Chondrocyte (in vitro differentiated cells): Measurements from ENCODE around the gene EFCC1. TPM values are rescaled to one million over a fixed set of nuclear protein-coding genes. Genes with fewer than 3 reads are reported as not detected.

ENCODE experiments used
- DNase-seq: peaks from one replicate; pipeline ENCODE4 v3.0.0; 2021; ENCODE audit warnings: mixed read lengths, low spot score
- H3K27ac Mint-ChIP-seq: one replicate; pipeline ENCODE4 v1.8.0; 2021; ENCODE audit warnings: mild to moderate bottlenecking, moderate library complexity, mixed read lengths; ENCODE audit not compliant: unreplicated experiment
- H3K27me3 Mint-ChIP-seq: 2 replicates; pipeline ENCODE4 v1.8.0; 2021; ENCODE audit warnings: low read depth, mixed read lengths
- H3K36me3 Mint-ChIP-seq: 2 replicates; pipeline ENCODE4 v1.8.0; 2021; ENCODE audit warnings: low read depth, mixed read lengths
- H3K4me1 Mint-ChIP-seq: 2 replicates; pipeline ENCODE4 v1.8.0; 2021; ENCODE audit warnings: low read depth, mild to moderate bottlenecking, mixed read lengths
- H3K4me3 Mint-ChIP-seq: one replicate; pipeline ENCODE4 v1.8.0; 2021; ENCODE audit warnings: mild to moderate bottlenecking, moderate library complexity, mixed read lengths; ENCODE audit not compliant: unreplicated experiment
- H3K9me3 Mint-ChIP-seq: 2 replicates; pipeline ENCODE4 v1.8.0; 2021; ENCODE audit warnings: low read depth, mixed read lengths
- total RNA-seq: library from RNA; stranded (reverse); gene quantifications from 3 replicates; pipeline ENCODE4 v1.2.1, GENCODE V29; 2021
- TF ChIP-seq, protein P1 (sequence below): fragments of 200-600 bp; sonication (generic); IDR thresholded peaks from 2 replicates; pipeline ENCODE4 v1.5.0; 2021; ENCODE audit warnings: antibody characterized with exemption, mild to moderate bottlenecking, moderate library complexity

The EFCC1 gene
- total RNA-seq, 1 donor from 2014 or later = not detected

DNA sequence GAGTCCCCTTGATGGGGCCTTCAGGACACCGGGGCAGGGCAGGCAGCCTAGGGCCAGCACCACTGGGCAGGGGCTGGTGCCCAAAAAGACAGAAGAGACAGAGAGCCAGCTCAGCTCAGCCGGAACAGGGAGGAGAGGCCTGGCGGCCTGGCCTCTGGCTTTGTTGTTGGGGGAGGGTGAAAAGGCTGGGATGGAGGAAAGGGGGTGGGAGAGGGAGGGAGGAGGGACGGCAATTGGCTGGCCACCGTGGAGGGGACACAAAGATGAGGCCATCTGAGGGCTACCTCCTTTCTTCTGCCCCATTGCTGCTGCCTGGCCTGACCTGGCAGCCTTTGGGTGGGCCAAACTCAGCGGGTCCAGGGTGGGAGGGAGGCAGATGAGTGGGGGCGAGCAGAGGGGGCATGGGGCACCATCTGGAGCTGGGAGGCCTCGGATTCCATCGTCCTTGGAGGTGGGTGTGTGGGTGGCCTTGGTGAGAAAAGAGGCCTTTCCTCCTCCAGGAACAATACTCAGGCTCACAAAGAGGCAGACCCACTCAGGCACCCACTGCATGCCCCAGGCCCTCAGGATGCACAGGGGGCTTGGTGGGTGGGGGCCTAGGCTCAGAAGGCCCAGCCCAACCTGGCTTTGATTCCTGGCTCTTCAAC is 9.3 kb downstream of the EFCC1 start:
- peaks cover 9% of the 10 kb centered on the region for H3K27me3 Mint-ChIP-seq
- H3K27ac Mint-ChIP-seq = no peak overlapping the region
- peaks cover 4% of the 10 kb centered on the region for H3K4me1 Mint-ChIP-seq
- TF ChIP-seq, protein P1, sequence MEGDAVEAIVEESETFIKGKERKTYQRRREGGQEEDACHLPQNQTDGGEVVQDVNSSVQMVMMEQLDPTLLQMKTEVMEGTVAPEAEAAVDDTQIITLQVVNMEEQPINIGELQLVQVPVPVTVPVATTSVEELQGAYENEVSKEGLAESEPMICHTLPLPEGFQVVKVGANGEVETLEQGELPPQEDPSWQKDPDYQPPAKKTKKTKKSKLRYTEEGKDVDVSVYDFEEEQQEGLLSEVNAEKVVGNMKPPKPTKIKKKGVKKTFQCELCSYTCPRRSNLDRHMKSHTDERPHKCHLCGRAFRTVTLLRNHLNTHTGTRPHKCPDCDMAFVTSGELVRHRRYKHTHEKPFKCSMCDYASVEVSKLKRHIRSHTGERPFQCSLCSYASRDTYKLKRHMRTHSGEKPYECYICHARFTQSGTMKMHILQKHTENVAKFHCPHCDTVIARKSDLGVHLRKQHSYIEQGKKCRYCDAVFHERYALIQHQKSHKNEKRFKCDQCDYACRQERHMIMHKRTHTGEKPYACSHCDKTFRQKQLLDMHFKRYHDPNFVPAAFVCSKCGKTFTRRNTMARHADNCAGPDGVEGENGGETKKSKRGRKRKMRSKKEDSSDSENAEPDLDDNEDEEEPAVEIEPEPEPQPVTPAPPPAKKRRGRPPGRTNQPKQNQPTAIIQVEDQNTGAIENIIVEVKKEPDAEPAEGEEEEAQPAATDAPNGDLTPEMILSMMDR = no peak
- H3K36me3 Mint-ChIP-seq = no peaks in the 10 kb centered on the region
- DNase-seq = no peak
- H3K4me3 Mint-ChIP-seq = no peak overlapping the region
- no peaks in the 10 kb centered on the region for H3K9me3 Mint-ChIP-seq

DNA sequence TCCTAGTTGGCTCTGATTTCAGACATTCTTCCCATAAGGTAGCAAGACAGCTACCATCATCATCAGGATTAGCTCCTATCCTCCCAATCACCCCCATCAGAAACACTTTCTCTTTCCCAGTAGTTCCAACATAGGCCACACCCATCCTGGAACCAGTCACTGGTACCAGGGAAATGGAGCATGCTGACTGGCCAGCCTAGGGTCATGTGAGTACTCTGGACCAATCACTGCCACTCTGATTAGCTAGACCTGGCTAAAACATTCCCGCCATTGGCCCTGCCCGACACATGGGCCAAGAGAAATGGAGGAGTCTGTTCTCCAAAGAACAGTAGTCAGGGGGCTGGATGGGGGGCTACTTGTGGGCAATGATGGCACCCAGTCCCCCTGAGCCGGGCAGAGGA is 12.4 kb downstream of the EFCC1 start:
- peaks cover 3% of the 10 kb centered on the region for H3K27me3 Mint-ChIP-seq

DNA sequence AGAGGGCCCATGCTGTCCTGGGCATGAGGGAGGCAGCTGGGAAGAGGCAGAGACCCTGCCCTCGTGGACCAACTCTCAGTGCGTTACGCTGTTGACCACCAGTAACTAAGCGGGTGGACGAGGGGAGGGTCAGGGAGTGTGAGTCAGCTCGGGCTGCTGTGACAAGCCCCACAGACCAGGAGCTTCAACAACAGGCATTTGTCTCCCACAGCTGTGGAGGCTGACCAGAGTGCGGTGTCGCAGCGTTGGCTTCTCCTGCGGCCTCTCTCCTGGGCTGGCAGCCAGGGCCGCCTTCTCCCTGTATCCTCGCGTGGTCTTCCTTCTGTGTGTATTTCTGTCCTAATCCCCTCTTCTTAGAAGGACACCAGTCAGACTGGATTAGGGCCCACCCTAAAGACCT is 13.0 kb downstream of the EFCC1 start:
- H3K9me3 Mint-ChIP-seq = no peaks in the 10 kb centered on the region

More for the DNA sequence above, 12.4 kb downstream of the EFCC1 start:
- H3K9me3 Mint-ChIP-seq = no peaks in the 10 kb centered on the region
- no peak overlapping the region for H3K27ac Mint-ChIP-seq
- no peak overlapping the region for H3K4me3 Mint-ChIP-seq
- DNase-seq = no peak
- H3K36me3 Mint-ChIP-seq = no peaks in the 10 kb centered on the region
- TF ChIP-seq, protein P1 = no peak
- H3K4me1 Mint-ChIP-seq = peaks cover 5% of the 10 kb centered on the region

DNA sequence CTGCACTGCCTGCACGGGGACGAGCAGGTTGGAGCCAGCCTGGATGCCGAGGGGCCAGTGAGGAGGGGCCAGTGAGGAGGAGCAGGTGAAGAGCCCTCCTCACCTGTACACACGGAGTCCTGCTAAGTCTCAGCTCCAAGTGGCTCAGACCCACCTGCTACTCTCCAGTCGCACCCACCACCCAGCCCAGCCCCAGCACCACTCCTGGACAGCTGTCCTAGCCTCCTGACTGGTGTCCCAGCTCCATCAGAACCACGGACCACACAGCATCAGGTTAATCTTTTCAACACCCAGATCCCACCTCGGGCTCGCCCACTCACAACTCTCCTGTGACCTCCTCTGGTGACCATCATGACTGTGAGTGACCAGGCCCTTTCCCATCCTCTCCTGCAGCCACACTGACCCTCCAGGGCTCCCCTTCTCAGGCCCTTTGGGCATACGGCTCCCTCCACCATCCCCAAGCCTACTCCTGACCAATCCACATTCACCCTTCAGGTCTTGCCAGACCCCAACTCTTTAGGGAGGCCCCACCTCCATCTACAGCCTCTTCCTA is 13.8 kb downstream of the EFCC1 start:
- TF ChIP-seq, protein P1 = no peak
- H3K4me3 Mint-ChIP-seq = no peak overlapping the region
- DNase-seq = no peak
- peaks cover 5% of the 10 kb centered on the region for H3K4me1 Mint-ChIP-seq
- no peaks in the 10 kb centered on the region for H3K9me3 Mint-ChIP-seq
- peaks cover 5% of the 10 kb centered on the region for H3K27me3 Mint-ChIP-seq
- no peaks in the 10 kb centered on the region for H3K36me3 Mint-ChIP-seq
- H3K27ac Mint-ChIP-seq = no peak overlapping the region

More for the DNA sequence above, 13.0 kb downstream of the EFCC1 start:
- TF ChIP-seq, protein P1 = no peak
- H3K27ac Mint-ChIP-seq = no peak overlapping the region
- no peak overlapping the region for H3K4me3 Mint-ChIP-seq
- no peaks in the 10 kb centered on the region for H3K36me3 Mint-ChIP-seq
- no peak for DNase-seq
- peaks cover 5% of the 10 kb centered on the region for H3K4me1 Mint-ChIP-seq
- peaks cover 5% of the 10 kb centered on the region for H3K27me3 Mint-ChIP-seq

DNA sequence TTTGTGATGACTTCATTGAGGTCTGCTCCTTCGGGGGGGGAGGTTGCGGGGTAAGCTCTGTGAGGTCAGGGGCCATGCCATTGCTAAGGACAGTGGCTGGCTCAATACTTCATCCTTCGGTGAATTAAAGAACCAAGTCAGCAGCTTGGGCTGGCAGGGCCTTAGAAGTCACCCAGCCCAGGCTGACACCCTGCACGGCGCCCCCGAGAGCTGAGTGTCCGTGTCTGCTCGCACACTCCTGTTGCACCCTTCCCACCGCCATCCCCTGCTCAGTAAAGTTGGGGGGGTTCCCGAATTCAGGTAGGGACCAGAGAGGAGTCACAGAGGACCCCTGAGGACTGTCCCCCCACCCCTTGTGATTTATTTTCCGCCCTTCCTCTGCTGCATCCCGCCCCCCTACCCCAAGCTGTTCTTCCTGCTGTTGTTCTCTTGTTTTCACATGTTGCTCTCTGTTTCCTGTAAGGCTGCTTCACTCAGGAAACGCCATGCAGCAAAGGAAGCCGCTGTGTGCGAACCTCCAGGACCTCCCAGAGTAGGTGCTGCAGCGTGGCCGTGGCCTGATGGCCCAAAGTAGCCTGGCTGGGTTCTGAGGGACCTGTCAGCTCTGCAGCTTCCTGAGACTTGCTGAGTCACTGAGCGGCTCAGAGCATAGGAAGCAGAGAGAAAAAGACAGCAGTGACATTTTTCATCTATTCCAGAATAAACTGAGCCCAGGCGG is 14.4 kb downstream of the EFCC1 start:
- Mint-ChIP-seq H3K4me1 (peaks cover 5% of the 10 kb centered on the region), H3K9me3 (no peaks in the 10 kb centered on the region), H3K36me3 (no peaks in the 10 kb centered on the region), H3K4me3 (no peak overlapping the region), H3K27ac (no peak overlapping the region), H3K27me3 (peaks cover 5% of the 10 kb centered on the region)
- DNase-seq = no peak
- TF ChIP-seq, protein P1 = no peak
